22Rv1 (cell line): Measurements from ENCODE around the gene MRTFB.
A peak's percentile ranks its signal among the peaks of the same experiment; 100 is the strongest.

Experiments used
- H3K27ac ChIP-seq: fragments of 450-650 bp; 2 replicates; pipeline ENCODE4 v1.5.1; 2017
- CTCF ChIP-seq: fragments of 450-650 bp; IDR thresholded peaks from 2 replicates; pipeline ENCODE4 v1.5.1; 2017; ENCODE audit warnings: mild to moderate bottlenecking
- ZFX ChIP-seq: fragments of 450-650 bp; IDR thresholded peaks from 2 replicates; pipeline ENCODE4 v1.6.1; 2017; ENCODE audit warnings: antibody characterized with exemption, borderline replicate concordance

MRTFB gene

GRCh38 chr16:14248791-14249190 lies 177.7 kb downstream of the MRTFB start:
- TF ChIP-seq CTCF: no peak
- no peak for TF ChIP-seq ZFX
- no peak overlapping the region for H3K27ac ChIP-seq

GRCh38 chr16:14249291-14250032 lies 178.3 kb downstream of the MRTFB start:
- TF ChIP-seq ZFX (no peak), CTCF (peak; percentile 96)

GRCh38 chr16:14251419-14251818 lies 180.3 kb downstream of the MRTFB start:
- no peak overlapping the region for H3K27ac ChIP-seq
- TF ChIP-seq ZFX: no peak
- TF ChIP-seq CTCF: no peak

More at GRCh38 chr16:14249291-14250032, 178.3 kb downstream of the MRTFB start:
- H3K27ac ChIP-seq: no peak overlapping the region

GRCh38 chr16:14252860-14253259 lies 181.7 kb downstream of the MRTFB start:
- no peak overlapping the region for H3K27ac ChIP-seq
- no peak for TF ChIP-seq CTCF
- no peak for TF ChIP-seq ZFX

GRCh38 chr16:14263011-14263410 lies 191.9 kb downstream of the MRTFB start:
- no peak overlapping the region for H3K27ac ChIP-seq
- TF ChIP-seq ZFX: no peak
- TF ChIP-seq CTCF: no peak

GRCh38 chr16:14263769-14264168 lies 192.7 kb downstream of the MRTFB start:
- TF ChIP-seq ZFX (no peak), CTCF (no peak)
- H3K27ac ChIP-seq: no peak overlapping the region

GRCh38 chr16:14264327-14264943 lies 193.3 kb downstream of the MRTFB start:
- TF ChIP-seq ZFX (no peak), CTCF (no peak)

More at GRCh38 chr16:14264327-14264943, 193.3 kb downstream of the MRTFB start:
- H3K27ac ChIP-seq: no peak overlapping the region
